ENCODE measurements around the gene GALT.

DNA sequence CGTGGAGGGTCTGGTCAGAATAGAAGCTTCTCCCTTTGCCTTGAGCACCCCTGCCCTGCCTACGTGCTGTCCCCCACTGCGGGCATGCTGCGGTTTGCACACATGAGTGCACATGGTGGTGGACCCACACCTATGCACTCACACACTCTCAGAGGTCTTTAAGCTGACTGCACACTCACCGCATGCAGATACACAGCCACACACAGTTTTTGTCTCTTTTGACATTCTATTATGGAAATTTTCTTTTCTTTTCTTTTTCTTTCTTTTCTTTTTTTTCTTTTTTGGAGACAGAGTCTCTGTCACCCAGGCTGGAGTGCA lies 17.0 kb upstream of the GALT start:
- TF ChIP-seq, protein P1, sequence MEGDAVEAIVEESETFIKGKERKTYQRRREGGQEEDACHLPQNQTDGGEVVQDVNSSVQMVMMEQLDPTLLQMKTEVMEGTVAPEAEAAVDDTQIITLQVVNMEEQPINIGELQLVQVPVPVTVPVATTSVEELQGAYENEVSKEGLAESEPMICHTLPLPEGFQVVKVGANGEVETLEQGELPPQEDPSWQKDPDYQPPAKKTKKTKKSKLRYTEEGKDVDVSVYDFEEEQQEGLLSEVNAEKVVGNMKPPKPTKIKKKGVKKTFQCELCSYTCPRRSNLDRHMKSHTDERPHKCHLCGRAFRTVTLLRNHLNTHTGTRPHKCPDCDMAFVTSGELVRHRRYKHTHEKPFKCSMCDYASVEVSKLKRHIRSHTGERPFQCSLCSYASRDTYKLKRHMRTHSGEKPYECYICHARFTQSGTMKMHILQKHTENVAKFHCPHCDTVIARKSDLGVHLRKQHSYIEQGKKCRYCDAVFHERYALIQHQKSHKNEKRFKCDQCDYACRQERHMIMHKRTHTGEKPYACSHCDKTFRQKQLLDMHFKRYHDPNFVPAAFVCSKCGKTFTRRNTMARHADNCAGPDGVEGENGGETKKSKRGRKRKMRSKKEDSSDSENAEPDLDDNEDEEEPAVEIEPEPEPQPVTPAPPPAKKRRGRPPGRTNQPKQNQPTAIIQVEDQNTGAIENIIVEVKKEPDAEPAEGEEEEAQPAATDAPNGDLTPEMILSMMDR (IDR thresholded peaks at IDR 0.05), result no peak
- no peak for TF ChIP-seq POLR2AphosphoS5 (IDR thresholded peaks at IDR 0.05; ENCODE audit: insufficient read depth in 1 of 2, low read depth in 1 of 2)

Data from vagina (tissue), 2 donors.